Calu3 (cell line): Measurements from ENCODE around the gene CYGB. TPM values are rescaled to one million over a fixed set of nuclear protein-coding genes. Genes with fewer than 3 reads are reported as not detected.

Experiments used
- BruUV-seq: library from RNA; stranded (reverse); fragments of 400-500 nt; replicated peaks from 2 replicates; lab custom pipeline; 2021; lab: Mats Ljungman, UMichigan
- CTCF ChIA-PET: fragments of 300-600 bp; sonication (Branson Sonifier 250); formaldehyde crosslinking; loops from one replicate; lab custom pipeline; 2022; ENCODE audit warnings: antibody characterized with exemption; lab: Charles Lee
- DNase-seq: peaks from one replicate; pipeline ENCODE4 v3.0.0; 2022
- H3K27ac Mint-ChIP-seq: one replicate; pipeline ENCODE4 v1.8.0; 2022; ENCODE audit warnings: mixed read lengths; ENCODE audit not compliant: unreplicated experiment
- H3K27me3 Mint-ChIP-seq: one replicate; pipeline ENCODE4 v1.8.0; 2022; ENCODE audit warnings: mixed read lengths; ENCODE audit not compliant: unreplicated experiment
- H3K36me3 Mint-ChIP-seq: one replicate; pipeline ENCODE4 v1.8.0; 2022; ENCODE audit warnings: mild to moderate bottlenecking, moderate library complexity, mixed read lengths; ENCODE audit not compliant: insufficient read depth, unreplicated experiment
- H3K4me1 Mint-ChIP-seq: one replicate; pipeline ENCODE4 v1.8.0; 2022; ENCODE audit warnings: mild to moderate bottlenecking, low read depth, mixed read lengths; ENCODE audit not compliant: unreplicated experiment
- H3K4me3 Mint-ChIP-seq: one replicate; pipeline ENCODE4 v1.8.0; 2022; ENCODE audit warnings: mild to moderate bottlenecking, low read depth, moderate library complexity, mixed read lengths; ENCODE audit not compliant: unreplicated experiment
- H3K9me3 Mint-ChIP-seq: one replicate; pipeline ENCODE4 v1.8.0; 2022; ENCODE audit warnings: low read depth, mixed read lengths; ENCODE audit not compliant: unreplicated experiment
- CTCF ChIP-seq: fragments of 200-600 bp; IDR thresholded peaks from one replicate; pipeline ENCODE4 v1.8.0; 2022; ENCODE audit warnings: antibody characterized with exemption; ENCODE audit not compliant: unreplicated experiment
- intact Hi-C: fragments of 100-400 bp; cut with micrococcal nuclease; formaldehyde crosslinking; loops from one replicate; pipeline ENCODE4 v1.10.0; 2022; ENCODE audit not compliant: unreplicated experiment
- total RNA-seq: library from RNA; stranded (reverse); gene quantifications from 2 replicates; pipeline ENCODE4 v1.2.3, GENCODE V29; 2022

The CYGB gene
- total RNA-seq, 1 experiment from 2014 or later, result not detected

- H3K27ac Mint-ChIP-seq, result no peak overlapping the region
- no peak overlapping the region for H3K4me3 Mint-ChIP-seq
- TF ChIP-seq CTCF, result peak; percentile 5
- CTCF ChIA-PET, result no interaction called here
- no TSS peak for BruUV-seq
- no peaks in the 10 kb centered on the region for H3K36me3 Mint-ChIP-seq
- DNase-seq, result no peak
- intact Hi-C loops, result loop anchor here (2.0 kb wide), 1 partner anchor 25 kb away; no protein-coding TSS in a partner anchor
- peaks cover 9% of the 10 kb centered on the region for H3K4me1 Mint-ChIP-seq
- H3K9me3 Mint-ChIP-seq, result no peaks in the 10 kb centered on the region
- peaks cover 26% of the 10 kb centered on the region for H3K27me3 Mint-ChIP-seq
Measured at GRCh38 chr17:76547642-76548202, 10.2 kb upstream of the CYGB start.

GRCh38 chr17:76547183-76547641, 9.7 kb upstream of the CYGB start:
- peaks cover 31% of the 10 kb centered on the region for H3K27me3 Mint-ChIP-seq
- H3K36me3 Mint-ChIP-seq, result no peaks in the 10 kb centered on the region
- TF ChIP-seq CTCF, result peak; percentile 65
- H3K9me3 Mint-ChIP-seq, result no peaks in the 10 kb centered on the region
- DNase-seq, result peak; percentile 72
- intact Hi-C loops, result loop anchor here (2.0 kb wide), 1 partner anchor 24 kb away; no protein-coding TSS in a partner anchor
- no TSS peak for BruUV-seq
- CTCF ChIA-PET, result interaction anchor here (1.1 kb wide), 1 partner anchor 24 kb away, joined by 4 read pairs; no protein-coding TSS in a partner anchor
- H3K27ac Mint-ChIP-seq, result no peak overlapping the region
- H3K4me3 Mint-ChIP-seq, result no peak overlapping the region
- H3K4me1 Mint-ChIP-seq, result peaks cover 9% of the 10 kb centered on the region

DNA sequence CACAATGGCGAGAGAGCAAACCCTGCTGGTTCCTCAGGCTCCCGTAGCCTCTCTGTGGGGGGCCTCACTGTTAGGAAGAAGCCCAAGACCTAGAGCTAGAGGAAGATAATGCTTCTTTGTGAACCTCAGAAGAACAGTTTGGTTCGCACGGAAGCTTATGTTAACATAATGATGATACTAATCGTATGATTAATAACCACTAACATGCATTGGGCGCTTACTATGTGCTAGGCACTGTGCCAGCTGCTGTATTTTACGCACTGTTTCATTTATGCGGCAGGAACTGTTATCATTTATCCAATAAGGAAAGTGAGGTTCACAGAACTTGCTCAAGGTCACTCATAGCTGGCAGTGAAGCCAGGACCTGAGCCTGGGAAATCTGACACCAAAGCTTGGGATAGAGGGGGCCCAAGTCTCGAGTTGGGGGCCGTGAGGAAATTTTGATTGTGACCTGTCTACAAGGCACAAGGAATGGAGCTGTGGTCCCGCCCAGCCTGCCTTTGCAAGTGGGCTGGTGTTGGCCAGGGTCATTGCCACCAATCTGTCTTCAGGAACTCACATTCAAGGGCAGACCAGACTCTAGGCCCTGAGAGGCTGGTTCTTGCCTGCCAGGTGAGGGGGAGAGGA, 9.2 kb upstream of the CYGB start:
- H3K9me3 Mint-ChIP-seq, result no peaks in the 10 kb centered on the region
- intact Hi-C loops, result loop anchor here (2.0 kb wide), 1 partner anchor 24 kb away; no protein-coding TSS in a partner anchor
- no peak for TF ChIP-seq CTCF
- no peak overlapping the region for H3K4me3 Mint-ChIP-seq
- peaks cover 37% of the 10 kb centered on the region for H3K27me3 Mint-ChIP-seq
- CTCF ChIA-PET, result interaction anchor here (1.1 kb wide), 1 partner anchor 23 kb away, joined by 4 read pairs; no protein-coding TSS in a partner anchor
- no peak overlapping the region for H3K27ac Mint-ChIP-seq
- DNase-seq, result no peak
- H3K4me1 Mint-ChIP-seq, result peaks cover 9% of the 10 kb centered on the region
- no TSS peak for BruUV-seq
- H3K36me3 Mint-ChIP-seq, result no peaks in the 10 kb centered on the region

DNA sequence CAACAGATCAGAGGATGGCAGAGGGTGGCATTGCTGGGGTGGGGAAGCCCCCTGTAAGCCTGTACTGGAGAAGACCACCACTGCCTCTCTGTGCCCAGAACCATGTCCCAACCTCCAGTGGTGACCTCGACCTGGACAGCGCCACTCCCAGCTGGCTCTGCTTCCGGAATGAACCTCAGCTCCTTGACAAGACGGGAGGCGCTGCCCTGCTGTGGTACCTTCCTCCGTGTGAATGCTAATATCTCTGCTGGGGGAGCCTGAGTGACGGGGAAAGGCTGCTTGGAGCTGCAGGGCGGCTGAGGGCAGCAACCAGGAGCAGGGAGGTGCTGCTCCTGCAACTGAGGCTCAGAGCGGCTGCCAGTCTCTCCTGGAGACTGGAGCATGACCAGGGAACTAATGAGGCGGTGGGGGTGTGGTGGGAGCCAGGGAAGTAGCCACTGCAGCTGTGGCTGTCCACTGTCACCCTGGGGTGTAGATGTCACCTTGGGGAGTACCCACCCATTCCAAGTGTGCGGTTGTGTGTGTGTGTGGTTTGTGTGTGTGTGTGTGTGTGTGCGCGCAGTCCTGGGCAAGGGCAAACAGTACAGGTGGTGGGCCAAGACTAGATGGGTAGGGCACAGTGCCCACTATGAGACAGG, 8.5 kb upstream of the CYGB start:
- BruUV-seq, result no TSS peak
- H3K36me3 Mint-ChIP-seq, result no peaks in the 10 kb centered on the region
- DNase-seq, result no peak
- intact Hi-C loops, result loop anchor here (2.0 kb wide), 1 partner anchor 23 kb away; no protein-coding TSS in a partner anchor
- CTCF ChIA-PET, result interaction anchor here (0.6 to 1.1 kb wide), 2 partner anchors 13 to 22 kb away, joined by 3 to 4 read pairs; no protein-coding TSS in a partner anchor
- no peak for TF ChIP-seq CTCF
- H3K9me3 Mint-ChIP-seq, result no peaks in the 10 kb centered on the region
- peaks cover 37% of the 10 kb centered on the region for H3K27me3 Mint-ChIP-seq
- H3K4me1 Mint-ChIP-seq, result peaks cover 5% of the 10 kb centered on the region
- H3K27ac Mint-ChIP-seq, result no peak overlapping the region
- no peak overlapping the region for H3K4me3 Mint-ChIP-seq
